AG10803 (cell line): ENCODE measurements around the gene MIB1.

ENCODE experiments used
- DNase-seq: peaks from one replicate; pipeline ENCODE4 v3.0.0; 2010; ENCODE audit warnings: low read depth
- H3K4me3 ChIP-seq: 2 replicates; pipeline ENCODE4 v1.5.1; 2011; ENCODE audit warnings: mild to moderate bottlenecking, low read length, control low read depth
- CTCF ChIP-seq: conservative IDR thresholded peaks from 2 replicates; pipeline ENCODE4 v1.5.1; 2011; ENCODE audit warnings: mild to moderate bottlenecking, low read length, control low read depth, inconsistent platforms

The MIB1 gene

GRCh38 chr18:21761471-21762115 lies 21.0 kb downstream of the MIB1 start:
- no peak for DNase-seq
- no peak for TF ChIP-seq CTCF
- H3K4me3 ChIP-seq = no peak overlapping the region

GRCh38 chr18:21762181-21762772 lies 21.7 kb downstream of the MIB1 start:
- no peak for TF ChIP-seq CTCF
- DNase-seq = no peak
- H3K4me3 ChIP-seq = no peak overlapping the region

- no peak for DNase-seq
- TF ChIP-seq CTCF = no peak
These were observed 23.5 kb downstream of the MIB1 start for GRCh38 chr18:21763846-21764646.

GRCh38 chr18:21769206-21769605 lies 28.6 kb downstream of the MIB1 start:
- H3K4me3 ChIP-seq = no peak overlapping the region
- peak; percentile 52 for DNase-seq
- no peak for TF ChIP-seq CTCF

More at GRCh38 chr18:21763846-21764646, 23.5 kb downstream of the MIB1 start:
- H3K4me3 ChIP-seq = no peak overlapping the region

GRCh38 chr18:21774722-21775121 lies 34.1 kb downstream of the MIB1 start:
- DNase-seq = no peak
- TF ChIP-seq CTCF = no peak
- no peak overlapping the region for H3K4me3 ChIP-seq

- no peak for TF ChIP-seq CTCF
- DNase-seq = no peak
These were observed 37.2 kb downstream of the MIB1 start for GRCh38 chr18:21777814-21778213.

More at GRCh38 chr18:21777814-21778213, 37.2 kb downstream of the MIB1 start:
- no peak overlapping the region for H3K4me3 ChIP-seq
